ENCODE measurements around the gene DPRX.

DNA sequence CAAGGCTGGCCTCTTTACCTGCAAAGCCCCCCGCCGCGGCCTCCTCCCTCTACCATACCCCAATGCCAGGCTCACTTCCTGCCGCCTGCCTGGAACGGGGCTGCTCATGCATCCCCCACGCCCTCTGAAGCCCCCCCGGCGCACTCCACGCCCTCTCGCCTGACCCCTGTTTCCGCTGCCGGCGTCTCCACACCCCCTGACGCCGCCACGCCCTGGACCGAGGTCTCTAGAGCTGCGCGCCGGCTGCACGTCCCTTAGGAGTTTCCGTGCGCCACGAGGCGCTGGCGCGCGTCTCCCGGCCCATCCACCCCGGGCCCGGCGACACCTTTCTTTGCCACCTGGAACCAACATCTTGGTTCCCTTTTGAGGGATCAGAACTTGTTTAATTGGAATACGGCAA is 16.0 kb downstream of the DPRX start:
- TF ChIP-seq GATA2 (IDR thresholded peaks at IDR 0.05; ENCODE audit: low read depth, low read length) = no peak
- TF ChIP-seq GATA3 (IDR thresholded peaks at IDR 0.05; ENCODE audit: low read depth, low read length) = no peak

All from SH-SY5Y (cell line).